Endothelial cell of umbilical vein (primary cell): Measurements from ENCODE around the gene CAPN5. TPM values are rescaled to one million over a fixed set of nuclear protein-coding genes. Genes with fewer than 3 reads are reported as not detected.

Experiments
- BruUV-seq: library from RNA; stranded (reverse); fragments of 400-500 nt; replicated peaks from 2 replicates; lab custom pipeline; 2021; lab: Mats Ljungman, UMichigan
- CTCF ChIA-PET: fragments of 300-600, 350-600 bp; sonication (Branson Sonifier 250); formaldehyde crosslinking; loops from one replicate; lab custom pipeline; 2021; ENCODE audit warnings: antibody characterized with exemption, inconsistent platforms; lab: Charles Lee
- POLR2A ChIA-PET: fragments of 300-600, 350-600 bp; sonication (Branson Sonifier 250); formaldehyde crosslinking; loops from one replicate; lab custom pipeline; 2021; ENCODE audit warnings: antibody characterized with exemption, inconsistent platforms; lab: Charles Lee
- DNase-seq: peaks from one replicate; pipeline ENCODE4 v3.0.0-alpha.2; 2011; ENCODE audit warnings: low read depth, low spot score
- FAIRE-seq: peaks from 2 replicates; lab custom pipeline; 2011; peaks lifted over from hg19 to GRCh38; lab: Jason Lieb, UNC
- H2AFZ ChIP-seq: 2 replicates; pipeline ENCODE4 v1.6.0; 2012; ENCODE audit warnings: low read depth, low read length, control low read depth, inconsistent platforms
- H3K27ac ChIP-seq: 2 replicates; pipeline ENCODE4 v1.5.1; 2011; ENCODE audit warnings: low read depth, mild to moderate bottlenecking, control low read depth, low read length, moderate library complexity; ENCODE audit not compliant: insufficient read depth
- H3K27me3 ChIP-seq, 2 experiments: 2 replicates each; pipeline versions ENCODE4 v1.6.0 to v1.6.1; 2011; ENCODE audit warnings: low read length in 2 of 2, mixed read lengths in 1 of 2; ENCODE audit not compliant: control insufficient read depth in 2 of 2, insufficient read depth in 2 of 2
- H3K36me3 ChIP-seq, 2 experiments: 2 replicates in 1 of 2; 3 replicates in 1 of 2; pipeline ENCODE4 v1.5.1; 2011; ENCODE audit warnings: low read length in 2 of 2, mild to moderate bottlenecking in 1 of 2, moderate library complexity in 1 of 2; ENCODE audit not compliant: control insufficient read depth in 2 of 2, insufficient read depth in 2 of 2; ENCODE audit errors: extremely low read depth in 1 of 2
- H3K4me1 ChIP-seq: 3 replicates; pipeline ENCODE4 v1.5.1; 2011; ENCODE audit warnings: mild to moderate bottlenecking, low read length; ENCODE audit not compliant: control insufficient read depth, insufficient read depth; ENCODE audit errors: extremely low read depth
- H3K4me2 ChIP-seq: 2 replicates; pipeline ENCODE4 v1.6.1; 2011; ENCODE audit warnings: low read length, control low read depth, mixed read lengths; ENCODE audit not compliant: insufficient read depth
- H3K4me3 ChIP-seq, 3 experiments: fragments of 200-600 bp in 1 of 3; sonication (generic), shearing (Covaris generic) in 1 of 3; replicated peaks in 1 of 3; 2 replicates each; pipeline ENCODE4 v1.5.1; 2011 to 2016; ENCODE audit warnings: control low read depth in 3 of 3, low read length in 3 of 3, mild to moderate bottlenecking in 2 of 3, inconsistent platforms in 1 of 3, low read depth in 1 of 3, moderate library complexity in 1 of 3; ENCODE audit not compliant: insufficient read depth in 1 of 3
- H3K79me2 ChIP-seq: 2 replicates; pipeline ENCODE4 v1.6.0; 2012; ENCODE audit warnings: low read length, inconsistent platforms; ENCODE audit not compliant: control insufficient read depth, insufficient read depth
- H3K9ac ChIP-seq: replicated peaks from 2 replicates; pipeline ENCODE3; 2011; ENCODE audit warnings: low read length, control low read depth; ENCODE audit not compliant: insufficient read depth; ENCODE audit errors: extremely low read depth
- H3K9me1 ChIP-seq: replicated peaks from 3 replicates; pipeline ENCODE4 v1.6.0; 2011; ENCODE audit warnings: mild to moderate bottlenecking, low read length; ENCODE audit not compliant: control insufficient read depth, insufficient read depth; ENCODE audit errors: extremely low read depth
- H3K9me3 ChIP-seq: replicated peaks from 2 replicates; pipeline ENCODE4 v1.5.1; 2012; ENCODE audit warnings: low read length, inconsistent platforms; ENCODE audit not compliant: control insufficient read depth, insufficient read depth
- H4K20me1 ChIP-seq: replicated peaks from 2 replicates; pipeline ENCODE3; 2011; ENCODE audit warnings: mild to moderate bottlenecking, low read length; ENCODE audit not compliant: control insufficient read depth, insufficient read depth; ENCODE audit errors: extremely low read depth
- EZH2 ChIP-seq: IDR thresholded peaks from 2 replicates; pipeline ENCODE4 v1.6.1; 2012; ENCODE audit warnings: borderline replicate concordance, low read depth, mild to moderate bottlenecking, moderate library complexity, low read length, inconsistent platforms; ENCODE audit not compliant: severe bottlenecking
- FOS ChIP-seq: IDR thresholded peaks from 2 replicates; pipeline ENCODE4 v1.6.1; 2011; ENCODE audit warnings: mild to moderate bottlenecking, low read length, moderate library complexity, borderline replicate concordance; ENCODE audit not compliant: insufficient read depth
- GATA2 ChIP-seq: IDR thresholded peaks from 2 replicates; pipeline ENCODE4 v1.7.0; 2011; ENCODE audit warnings: low read depth, mild to moderate bottlenecking, moderate library complexity, mixed read lengths, low read length; ENCODE audit not compliant: insufficient read length, insufficient read depth
- JUN ChIP-seq: IDR thresholded peaks from 2 replicates; pipeline ENCODE4 v1.6.1; 2011; ENCODE audit warnings: borderline replicate concordance, low read depth; ENCODE audit not compliant: insufficient read length, insufficient read depth
- MYC ChIP-seq: IDR thresholded peaks from one replicate; pipeline ENCODE4 v1.6.1; 2011; ENCODE audit warnings: mild to moderate bottlenecking, low read depth, low read length
- POLR2A ChIP-seq: IDR thresholded peaks from 2 replicates; pipeline ENCODE4 v1.6.1; 2012; ENCODE audit warnings: low read depth, mild to moderate bottlenecking, control low read depth, low read length
- POLR2AphosphoS5 ChIP-seq: IDR thresholded peaks from 2 replicates; pipeline ENCODE4 v1.6.1; 2012; ENCODE audit warnings: low read depth, mild to moderate bottlenecking, control low read depth, low read length, moderate library complexity; ENCODE audit not compliant: insufficient read depth
- dilution Hi-C: fragments of 300-500 bp; cut with MboI; formaldehyde crosslinking; loops from one replicate; pipeline ENCODE4 v1.15.0; 2019; ENCODE audit warnings: low sequenced_read_pairs; ENCODE audit not compliant: extremely low pct_ligation_motif_present
- intact Hi-C: fragments of 100-400 bp; cut with micrococcal nuclease; formaldehyde crosslinking; loops from one replicate; pipeline ENCODE4 v1.10.0; 2022
- polyA plus RNA-seq, 4 experiments: library from polyadenylated mRNA; depleted of rRNA in 3 of 4; stranded (reverse) in 3 of 4; unstranded in 1 of 4; fragments of >200 nt; gene quantifications; 2 replicates each; pipeline versions ENCODE4 v1.2.1 to v1.2.3, GENCODE V29; 2011 to 2012; ENCODE audit warnings: missing spikeins in 1 of 4
- total RNA-seq: library from RNA; stranded (reverse); gene quantifications from 2 replicates; pipeline ENCODE4 v1.2.3, GENCODE V29; 2021
- TF ChIP-seq, protein P1 (sequence below): IDR thresholded peaks from 2 replicates; pipeline ENCODE4 v1.6.1; 2011; ENCODE audit not compliant: insufficient read depth, insufficient read length
- TF ChIP-seq, protein P2 (sequence below), 2 donors: IDR thresholded peaks; 1 replicate in 1 of 2; 2 replicates in 1 of 2; pipeline ENCODE4 v1.5.1; 2011; ENCODE audit warnings: low read length in 2 of 2, mild to moderate bottlenecking in 2 of 2, moderate library complexity in 2 of 2, control low read depth in 1 of 2, inconsistent platforms in 1 of 2, low read depth in 1 of 2; ENCODE audit not compliant: insufficient read depth in 1 of 2; ENCODE audit errors: extremely low read depth in 1 of 2

CAPN5 gene
- total and polyA plus RNA-seq, 2 donors (not counting 3 experiments of a cell fraction or from before 2014, with no cell fraction given) = 15.0 to 17.0 TPM

DNA sequence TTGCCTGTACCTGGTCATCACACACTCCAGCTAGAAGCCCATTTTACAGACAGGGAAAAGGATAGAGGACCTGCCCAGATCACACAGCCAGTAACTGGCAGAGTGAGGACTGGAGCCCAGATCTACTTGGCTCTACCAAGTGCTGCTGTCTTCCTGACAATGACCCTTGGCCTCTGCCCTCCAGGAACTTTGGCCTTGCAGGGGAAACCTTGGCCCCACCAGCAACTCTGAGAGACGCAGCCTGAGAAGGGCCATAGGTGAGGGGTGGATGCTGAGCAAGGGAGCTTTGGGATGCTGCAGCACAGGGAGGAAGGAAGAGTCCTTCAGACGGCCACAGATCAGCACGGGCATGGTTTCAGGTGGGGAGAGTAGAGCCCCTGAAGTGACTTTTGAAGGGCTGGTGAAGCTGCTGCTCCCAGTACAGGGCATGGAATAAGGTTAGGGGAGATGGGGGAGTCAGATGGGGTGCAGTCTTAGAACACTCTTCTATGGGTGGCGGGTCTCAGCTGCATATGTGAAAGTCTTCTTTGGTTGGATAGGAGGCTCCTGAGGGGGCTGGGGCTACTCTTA, 2.0 kb upstream of the CAPN5 start:
- Histone ChIP-seq H3K9ac (no peak overlapping the region), H2AFZ (no peak overlapping the region), H3K27me3 (peaks cover 3 to 6% of the 10 kb centered on the region in 2 experiments), H3K27ac (no peak overlapping the region), H3K36me3 (no peaks in the 10 kb centered on the region), H3K79me2 (no peaks in the 10 kb centered on the region), H3K4me2 (no peak overlapping the region), H3K4me3 (no peak overlapping the region), H3K9me3 (no peaks in the 10 kb centered on the region), H4K20me1 (no peaks in the 10 kb centered on the region), H3K4me1 (peaks cover 11% of the 10 kb centered on the region), H3K9me1 (no peaks in the 10 kb centered on the region)
- intact Hi-C loops (no loop called here), dilution Hi-C loops (no loop called here)
- DNase-seq (no peak), FAIRE-seq (no peak)
- CTCF ChIA-PET = interaction anchor here (1.1 to 6.4 kb wide), 6 partner anchors 12 to 37 kb away, joined by 3 to 148 read pairs (median 20); no protein-coding TSS in a partner anchor
- TF ChIP-seq, protein P1, sequence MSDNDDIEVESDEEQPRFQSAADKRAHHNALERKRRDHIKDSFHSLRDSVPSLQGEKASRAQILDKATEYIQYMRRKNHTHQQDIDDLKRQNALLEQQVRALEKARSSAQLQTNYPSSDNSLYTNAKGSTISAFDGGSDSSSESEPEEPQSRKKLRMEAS = no peak
- TF ChIP-seq JUN (no peak), FOS (no peak), POLR2AphosphoS5 (no peak), EZH2 (no peak), POLR2A (no peak), GATA2 (no peak), MYC (no peak)
- TF ChIP-seq, protein P2, sequence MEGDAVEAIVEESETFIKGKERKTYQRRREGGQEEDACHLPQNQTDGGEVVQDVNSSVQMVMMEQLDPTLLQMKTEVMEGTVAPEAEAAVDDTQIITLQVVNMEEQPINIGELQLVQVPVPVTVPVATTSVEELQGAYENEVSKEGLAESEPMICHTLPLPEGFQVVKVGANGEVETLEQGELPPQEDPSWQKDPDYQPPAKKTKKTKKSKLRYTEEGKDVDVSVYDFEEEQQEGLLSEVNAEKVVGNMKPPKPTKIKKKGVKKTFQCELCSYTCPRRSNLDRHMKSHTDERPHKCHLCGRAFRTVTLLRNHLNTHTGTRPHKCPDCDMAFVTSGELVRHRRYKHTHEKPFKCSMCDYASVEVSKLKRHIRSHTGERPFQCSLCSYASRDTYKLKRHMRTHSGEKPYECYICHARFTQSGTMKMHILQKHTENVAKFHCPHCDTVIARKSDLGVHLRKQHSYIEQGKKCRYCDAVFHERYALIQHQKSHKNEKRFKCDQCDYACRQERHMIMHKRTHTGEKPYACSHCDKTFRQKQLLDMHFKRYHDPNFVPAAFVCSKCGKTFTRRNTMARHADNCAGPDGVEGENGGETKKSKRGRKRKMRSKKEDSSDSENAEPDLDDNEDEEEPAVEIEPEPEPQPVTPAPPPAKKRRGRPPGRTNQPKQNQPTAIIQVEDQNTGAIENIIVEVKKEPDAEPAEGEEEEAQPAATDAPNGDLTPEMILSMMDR (IDR thresholded peaks at IDR 0.05; ENCODE audit: extremely low read depth in 1 of 2, insufficient read depth in 1 of 2, low read depth in 1 of 2, low read length in 2 of 2) = no peak
- POLR2A ChIA-PET = no interaction called here
- BruUV-seq = no TSS peak
